HCT116 (cell line): ENCODE results near the gene TAS2R30. TPM values are rescaled to one million over a fixed set of nuclear protein-coding genes. Genes with fewer than 3 reads are reported as not detected.

Experiments used
- ATAC-seq: fragments of 200-7000 bp; cut with Tn5 transposase; 2 replicates; pipeline ENCODE4 v1.9.1; 2020; ENCODE audit warnings: mild to moderate bottlenecking, moderate library complexity
- BruUV-seq: library from RNA; stranded (reverse); fragments of 400-500 nt; replicated peaks from 2 replicates; lab custom pipeline; 2021; lab: Mats Ljungman, UMichigan
- CTCF ChIA-PET: fragments of 300-600 bp; sonication (Branson Sonifier 250); formaldehyde crosslinking; loops from one replicate; lab custom pipeline; 2021; ENCODE audit warnings: antibody characterized with exemption; lab: Charles Lee
- POLR2A ChIA-PET: fragments of 300-600, 350-600 bp; sonication (Branson Sonifier 250); formaldehyde crosslinking; loops from one replicate; lab custom pipeline; 2021; ENCODE audit warnings: antibody characterized with exemption; lab: Charles Lee
- RAD21 ChIA-PET, 2 experiments: fragments of 300-600 bp; sonication (Branson Sonifier 250); formaldehyde crosslinking; loops; one replicate each; lab custom pipeline; 2023; ENCODE audit warnings: low total read pairs in 2 of 2; ENCODE audit not compliant: uncharacterized antibody in 2 of 2, unreplicated experiment in 2 of 2, low non-redundant PET in 1 of 2; lab: Charles Lee
- DNase-seq: peaks from one replicate; pipeline ENCODE4 v3.0.0-alpha.2; 2010; ENCODE audit warnings: low read depth, low spot score
- H2AFZ ChIP-seq: fragments of 200-600 bp; shearing (Covaris generic), sonication (generic); 2 replicates; pipeline ENCODE4 v1.6.1; 2017; ENCODE audit warnings: low read depth, mixed run types, mixed read lengths, antibody characterized with exemption, low read length; ENCODE audit not compliant: poor library complexity, severe bottlenecking
- H3K27ac ChIP-seq: 2 replicates; pipeline ENCODE4 v1.5.1; 2012; ENCODE audit warnings: low read depth, low read length
- H3K27me3 ChIP-seq: fragments of 200-600 bp; sonication (generic); 2 replicates; pipeline ENCODE4 v1.6.1; 2016; ENCODE audit warnings: mixed run types, low read length, mixed read lengths; ENCODE audit not compliant: insufficient read depth
- H3K36me3 ChIP-seq, 2 experiments: fragments of 200-500 bp in 1 of 2; fragments of 200-600 bp in 1 of 2; sonication (Bioruptor generic) in 1 of 2; sonication (generic) in 1 of 2; 2 replicates each; pipeline versions ENCODE4 v1.5.1 to v1.6.1; 2014 to 2016; ENCODE audit warnings: low read length in 2 of 2, inconsistent platforms in 1 of 2, mixed read lengths in 1 of 2, mixed run types in 1 of 2; ENCODE audit not compliant: insufficient read depth in 2 of 2, control insufficient read depth in 1 of 2
- H3K4me1 ChIP-seq, 2 experiments: fragments of 200-600 bp in 1 of 2; sonication (generic) in 1 of 2; 2 replicates each; pipeline versions ENCODE4 v1.5.1 to v1.6.1; 2012 to 2017; ENCODE audit warnings: low read length in 2 of 2, inconsistent platforms in 1 of 2, mild to moderate bottlenecking in 1 of 2, mixed read lengths in 1 of 2, mixed run types in 1 of 2, moderate library complexity in 1 of 2; ENCODE audit not compliant: insufficient read depth in 2 of 2, control insufficient read depth in 1 of 2
- H3K4me2 ChIP-seq: fragments of 200-600 bp; sonication (generic); 2 replicates; pipeline ENCODE4 v1.6.1; 2017; ENCODE audit warnings: mixed run types, low read length, mixed read lengths
- H3K4me3 ChIP-seq, 2 experiments: fragments of 200-600 bp in 1 of 2; sonication (generic) in 1 of 2; replicated peaks in 1 of 2; 2 replicates each; pipeline ENCODE4 v1.5.1; 2011 to 2016; ENCODE audit warnings: low read length in 2 of 2, control low read depth in 1 of 2, low read depth in 1 of 2, mild to moderate bottlenecking in 1 of 2, mixed read lengths in 1 of 2, mixed run types in 1 of 2
- H3K79me2 ChIP-seq: fragments of 200-600 bp; sonication (generic); 2 replicates; pipeline ENCODE4 v1.6.1; 2017; ENCODE audit warnings: mild to moderate bottlenecking, mixed run types, low read length, moderate library complexity, mixed read lengths; ENCODE audit not compliant: insufficient read depth
- H3K9ac ChIP-seq: fragments of 200-600 bp; sonication (generic); 2 replicates; pipeline ENCODE4 v1.6.1; 2016; ENCODE audit warnings: low read length, mixed read lengths
- H3K9me2 ChIP-seq: fragments of 200-600 bp; sonication (generic), shearing (Covaris generic); 2 replicates; pipeline ENCODE4 v1.6.1; 2017; ENCODE audit warnings: mixed run types, mild to moderate bottlenecking, moderate library complexity; ENCODE audit not compliant: insufficient read depth
- H3K9me3 ChIP-seq, 2 experiments: fragments of 200-500 bp in 1 of 2; fragments of 200-600 bp in 1 of 2; sonication (Bioruptor generic) in 1 of 2; sonication (generic) in 1 of 2; 2 replicates each; pipeline ENCODE4 v1.6.1; 2014 to 2017; ENCODE audit warnings: low read length in 2 of 2, mixed read lengths in 2 of 2, inconsistent platforms in 1 of 2, low read depth in 1 of 2, mild to moderate bottlenecking in 1 of 2, mixed run types in 1 of 2, moderate library complexity in 1 of 2; ENCODE audit not compliant: control insufficient read depth in 1 of 2, insufficient read depth in 1 of 2
- H4K20me1 ChIP-seq: fragments of 200-600 bp; sonication (generic), shearing (Covaris generic); 2 replicates; pipeline ENCODE4 v1.6.1; 2017; ENCODE audit warnings: mixed run types, mild to moderate bottlenecking, moderate library complexity; ENCODE audit not compliant: insufficient read depth
- CEBPB ChIP-seq: IDR thresholded peaks from 2 replicates; pipeline ENCODE4 v1.6.1; 2012; ENCODE audit warnings: low read depth
- EGR1 ChIP-seq: IDR thresholded peaks from 2 replicates; pipeline ENCODE4 v1.6.1; 2012; ENCODE audit warnings: low read depth
- EZH2 ChIP-seq: fragments of 200-600 bp; sonication (generic); IDR thresholded peaks from 2 replicates; pipeline ENCODE4 v1.6.1; 2017; ENCODE audit warnings: antibody characterized with exemption, mixed run types
- JUND ChIP-seq: IDR thresholded peaks from 2 replicates; pipeline ENCODE4 v1.6.1; 2012
- POLR2AphosphoS5 ChIP-seq: IDR thresholded peaks from 2 replicates; pipeline ENCODE4 v1.6.1; 2011; ENCODE audit warnings: mild to moderate bottlenecking, low read depth, low read length, moderate library complexity
- RAD21 ChIP-seq: IDR thresholded peaks from 2 replicates; pipeline ENCODE4 v1.6.1; 2012; ENCODE audit warnings: low read depth, mild to moderate bottlenecking
- SIN3A ChIP-seq: IDR thresholded peaks from 2 replicates; pipeline ENCODE4 v1.6.1; 2012; ENCODE audit warnings: low read depth
- TCF7L2 ChIP-seq: IDR thresholded peaks from 2 replicates; pipeline ENCODE4 v1.7.0; 2011; ENCODE audit warnings: borderline replicate concordance, inconsistent platforms; ENCODE audit not compliant: insufficient read depth, insufficient read length; ENCODE audit errors: extremely low read depth
- YY1 ChIP-seq: IDR thresholded peaks from 2 replicates; pipeline ENCODE4 v1.6.1; 2011; ENCODE audit warnings: low read length, low read depth, moderate library complexity, mild to moderate bottlenecking; ENCODE audit not compliant: insufficient replicate concordance; ENCODE audit errors: extremely low read depth
- ZNF274 ChIP-seq: fragments of 200-500 bp; sonication (Bioruptor generic); IDR thresholded peaks from 2 replicates; pipeline ENCODE4 v1.6.1; 2014; ENCODE audit warnings: mild to moderate bottlenecking, low read depth, low read length, inconsistent platforms
- intact Hi-C: fragments of 100-400 bp; cut with micrococcal nuclease; formaldehyde crosslinking; loops from 2 replicates; pipeline ENCODE4 v1.10.0; 2022
- total RNA-seq: library from RNA; stranded (reverse); gene quantifications from one replicate; pipeline ENCODE4 v1.2.1, GENCODE V29; 2021; ENCODE audit not compliant: unreplicated experiment
- TF ChIP-seq, protein P1 (sequence below): IDR thresholded peaks from 2 replicates; pipeline ENCODE4 v1.6.1; 2012
- TF ChIP-seq, protein P2 (sequence below): IDR thresholded peaks from 2 replicates; pipeline ENCODE4 v1.6.1; 2011; ENCODE audit warnings: mild to moderate bottlenecking, low read length, moderate library complexity; ENCODE audit not compliant: insufficient replicate concordance; ENCODE audit errors: extremely low read depth
- TF ChIP-seq, protein P3 (sequence below): IDR thresholded peaks from 2 replicates; pipeline ENCODE4 v1.6.1; 2012
- TF ChIP-seq, protein P4 (sequence below): IDR thresholded peaks from 2 replicates; pipeline ENCODE4 v1.6.1; 2012; ENCODE audit warnings: low read depth

TAS2R30 gene
- total RNA-seq, 1 experiment from 2014 or later = 1.5 TPM

DNA sequence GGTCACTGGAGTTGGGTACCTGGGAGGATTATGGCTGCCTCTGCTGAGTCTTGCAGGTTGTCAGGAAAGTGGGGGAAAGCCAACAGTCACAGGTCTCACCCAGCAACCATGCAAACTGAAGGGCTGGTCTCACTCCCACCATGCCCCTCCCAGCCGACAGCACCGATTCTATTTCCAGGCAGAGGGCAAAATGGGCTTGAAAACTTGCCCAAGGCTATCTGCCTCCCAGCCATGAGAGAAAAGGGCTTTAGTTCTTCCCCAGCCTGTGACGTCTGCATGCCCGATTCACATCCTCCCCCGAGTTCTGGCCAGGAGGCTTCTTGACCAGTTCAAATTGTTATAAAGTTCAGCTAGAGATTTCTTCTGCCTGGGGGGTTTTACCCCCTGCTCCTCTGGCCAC, 9.9 kb upstream of the TAS2R30 start:
- Histone ChIP-seq H3K4me2 (no peak overlapping the region), H3K9me2 (no peaks in the 10 kb centered on the region), H3K79me2 (peaks cover 73% of the 10 kb centered on the region), H3K4me1 (no peaks in the 10 kb centered on the region), H3K9ac (no peak overlapping the region), H3K9me3 (no peaks in the 10 kb centered on the region), H3K36me3 (no peaks in the 10 kb centered on the region; a peak in 1 of 4 replicates), H3K27ac (no peak overlapping the region), H2AFZ (no peak overlapping the region), H4K20me1 (peaks cover 15% of the 10 kb centered on the region; the same call in 1 of the 2 replicates), H3K27me3 (no peaks in the 10 kb centered on the region), H3K4me3 (no peak overlapping the region)
- TF ChIP-seq RAD21 = no peak
- no peak for TF ChIP-seq POLR2AphosphoS5
- no peak for TF ChIP-seq SIN3A
- TF ChIP-seq, protein P1, sequence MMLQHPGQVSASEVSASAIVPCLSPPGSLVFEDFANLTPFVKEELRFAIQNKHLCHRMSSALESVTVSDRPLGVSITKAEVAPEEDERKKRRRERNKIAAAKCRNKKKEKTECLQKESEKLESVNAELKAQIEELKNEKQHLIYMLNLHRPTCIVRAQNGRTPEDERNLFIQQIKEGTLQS = no peak
- no peak for TF ChIP-seq JUND
- TF ChIP-seq TCF7L2 = no peak
- TF ChIP-seq, protein P2, sequence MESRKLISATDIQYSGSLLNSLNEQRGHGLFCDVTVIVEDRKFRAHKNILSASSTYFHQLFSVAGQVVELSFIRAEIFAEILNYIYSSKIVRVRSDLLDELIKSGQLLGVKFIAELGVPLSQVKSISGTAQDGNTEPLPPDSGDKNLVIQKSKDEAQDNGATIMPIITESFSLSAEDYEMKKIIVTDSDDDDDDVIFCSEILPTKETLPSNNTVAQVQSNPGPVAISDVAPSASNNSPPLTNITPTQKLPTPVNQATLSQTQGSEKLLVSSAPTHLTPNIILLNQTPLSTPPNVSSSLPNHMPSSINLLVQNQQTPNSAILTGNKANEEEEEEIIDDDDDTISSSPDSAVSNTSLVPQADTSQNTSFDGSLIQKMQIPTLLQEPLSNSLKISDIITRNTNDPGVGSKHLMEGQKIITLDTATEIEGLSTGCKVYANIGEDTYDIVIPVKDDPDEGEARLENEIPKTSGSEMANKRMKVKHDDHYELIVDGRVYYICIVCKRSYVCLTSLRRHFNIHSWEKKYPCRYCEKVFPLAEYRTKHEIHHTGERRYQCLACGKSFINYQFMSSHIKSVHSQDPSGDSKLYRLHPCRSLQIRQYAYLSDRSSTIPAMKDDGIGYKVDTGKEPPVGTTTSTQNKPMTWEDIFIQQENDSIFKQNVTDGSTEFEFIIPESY = no peak
- TF ChIP-seq EZH2 = no peak
- TF ChIP-seq CEBPB = no peak
- TF ChIP-seq YY1 = no peak
- TF ChIP-seq, protein P3, sequence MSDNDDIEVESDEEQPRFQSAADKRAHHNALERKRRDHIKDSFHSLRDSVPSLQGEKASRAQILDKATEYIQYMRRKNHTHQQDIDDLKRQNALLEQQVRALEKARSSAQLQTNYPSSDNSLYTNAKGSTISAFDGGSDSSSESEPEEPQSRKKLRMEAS = no peak
- TF ChIP-seq, protein P4, sequence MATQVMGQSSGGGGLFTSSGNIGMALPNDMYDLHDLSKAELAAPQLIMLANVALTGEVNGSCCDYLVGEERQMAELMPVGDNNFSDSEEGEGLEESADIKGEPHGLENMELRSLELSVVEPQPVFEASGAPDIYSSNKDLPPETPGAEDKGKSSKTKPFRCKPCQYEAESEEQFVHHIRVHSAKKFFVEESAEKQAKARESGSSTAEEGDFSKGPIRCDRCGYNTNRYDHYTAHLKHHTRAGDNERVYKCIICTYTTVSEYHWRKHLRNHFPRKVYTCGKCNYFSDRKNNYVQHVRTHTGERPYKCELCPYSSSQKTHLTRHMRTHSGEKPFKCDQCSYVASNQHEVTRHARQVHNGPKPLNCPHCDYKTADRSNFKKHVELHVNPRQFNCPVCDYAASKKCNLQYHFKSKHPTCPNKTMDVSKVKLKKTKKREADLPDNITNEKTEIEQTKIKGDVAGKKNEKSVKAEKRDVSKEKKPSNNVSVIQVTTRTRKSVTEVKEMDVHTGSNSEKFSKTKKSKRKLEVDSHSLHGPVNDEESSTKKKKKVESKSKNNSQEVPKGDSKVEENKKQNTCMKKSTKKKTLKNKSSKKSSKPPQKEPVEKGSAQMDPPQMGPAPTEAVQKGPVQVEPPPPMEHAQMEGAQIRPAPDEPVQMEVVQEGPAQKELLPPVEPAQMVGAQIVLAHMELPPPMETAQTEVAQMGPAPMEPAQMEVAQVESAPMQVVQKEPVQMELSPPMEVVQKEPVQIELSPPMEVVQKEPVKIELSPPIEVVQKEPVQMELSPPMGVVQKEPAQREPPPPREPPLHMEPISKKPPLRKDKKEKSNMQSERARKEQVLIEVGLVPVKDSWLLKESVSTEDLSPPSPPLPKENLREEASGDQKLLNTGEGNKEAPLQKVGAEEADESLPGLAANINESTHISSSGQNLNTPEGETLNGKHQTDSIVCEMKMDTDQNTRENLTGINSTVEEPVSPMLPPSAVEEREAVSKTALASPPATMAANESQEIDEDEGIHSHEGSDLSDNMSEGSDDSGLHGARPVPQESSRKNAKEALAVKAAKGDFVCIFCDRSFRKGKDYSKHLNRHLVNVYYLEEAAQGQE = no peak
- TF ChIP-seq ZNF274 = no peak
- no peak for TF ChIP-seq EGR1
- CTCF ChIA-PET = no interaction called here
- BruUV-seq = no TSS peak
- no peak for DNase-seq
- RAD21 ChIA-PET = no interaction called here
- intact Hi-C loops = no loop called here
- no peak for ATAC-seq
- POLR2A ChIA-PET = no interaction called here
